Liver (tissue), 9 donors: ENCODE data around the gene NFKB1. TPM values are rescaled to one million over a fixed set of nuclear protein-coding genes. Genes with fewer than 3 reads are reported as not detected.

ENCODE experiments used
- DNase-seq: peaks from one replicate; pipeline ENCODE4 v3.0.0-alpha.2; 2017; ENCODE audit warnings: low spot score
- H3K27ac ChIP-seq, 2 donors: one replicate each; pipeline ENCODE4 v1.7.0; 2013; ENCODE audit warnings: inconsistent platforms in 2 of 2, low read length in 2 of 2, control low read depth in 1 of 2, low read depth in 1 of 2, mild to moderate bottlenecking in 1 of 2
- H3K27me3 ChIP-seq, 4 donors: one replicate each; pipeline versions ENCODE4 v1.6.1 to v1.7.0; 2013; ENCODE audit warnings: low read length in 3 of 4, inconsistent platforms in 1 of 4, mild to moderate bottlenecking in 1 of 4, moderate library complexity in 1 of 4; ENCODE audit not compliant: control insufficient read depth in 4 of 4, insufficient read depth in 4 of 4
- H3K36me3 ChIP-seq, 4 donors: one replicate each; pipeline versions ENCODE4 v1.6.1 to v1.7.0; 2013; ENCODE audit warnings: low read length in 3 of 4, mild to moderate bottlenecking in 3 of 4, low read depth in 1 of 4, moderate library complexity in 1 of 4; ENCODE audit not compliant: control insufficient read depth in 4 of 4, insufficient read depth in 3 of 4
- H3K4me1 ChIP-seq, 4 donors: one replicate each; pipeline versions ENCODE4 v1.6.1 to v1.7.0; 2013; ENCODE audit warnings: low read length in 3 of 4, mild to moderate bottlenecking in 3 of 4, moderate library complexity in 1 of 4; ENCODE audit not compliant: control insufficient read depth in 4 of 4, insufficient read depth in 4 of 4
- H3K4me3 ChIP-seq, 3 donors: one replicate each; pipeline versions ENCODE4 v1.6.1 to v1.7.0; 2013; ENCODE audit warnings: low read length in 3 of 3, control low read depth in 1 of 3, low read depth in 1 of 3, mild to moderate bottlenecking in 1 of 3
- H3K9ac ChIP-seq, 2 donors: one replicate each; pipeline ENCODE4 v1.7.0; 2013; ENCODE audit warnings: low read length in 2 of 2, mild to moderate bottlenecking in 2 of 2, moderate library complexity in 2 of 2, control low read depth in 1 of 2, low read depth in 1 of 2
- H3K9me3 ChIP-seq, 4 donors: one replicate each; pipeline versions ENCODE4 v1.6.1 to v1.7.0; 2013; ENCODE audit warnings: low read length in 3 of 4; ENCODE audit not compliant: control insufficient read depth in 4 of 4
- ATF3 ChIP-seq: IDR thresholded peaks from 2 replicates; pipeline ENCODE4 v1.6.1; 2016; ENCODE audit warnings: antibody characterized with exemption
- CTCF ChIP-seq: fragments of 150-350 bp; IDR thresholded peaks from 2 replicates; pipeline ENCODE4 v1.5.1; 2017; ENCODE audit warnings: improper control_type of control experiment, low read depth, low read length; ENCODE audit not compliant: missing input control
- EGR1 ChIP-seq, 2 donors: IDR thresholded peaks; 2 replicates each; pipeline ENCODE4 v1.6.1; 2016 to 2018; ENCODE audit warnings: antibody characterized with exemption in 2 of 2, low read depth in 2 of 2
- FOXA1 ChIP-seq: IDR thresholded peaks from 2 replicates; pipeline ENCODE4 v1.6.1; 2016; ENCODE audit warnings: antibody characterized with exemption
- FOXA2 ChIP-seq: IDR thresholded peaks from 2 replicates; pipeline ENCODE4 v1.6.1; 2016; ENCODE audit warnings: antibody characterized with exemption
- GABPA ChIP-seq, 2 donors: IDR thresholded peaks in 1 of 2; conservative IDR thresholded peaks in 1 of 2; 2 replicates each; pipeline ENCODE4 v1.6.1; 2016; ENCODE audit warnings: antibody characterized with exemption in 2 of 2, mild to moderate bottlenecking in 1 of 2, moderate library complexity in 1 of 2
- HNF4A ChIP-seq, 2 donors: conservative IDR thresholded peaks; 2 replicates each; pipeline ENCODE4 v1.6.1; 2016; ENCODE audit warnings: antibody characterized with exemption in 2 of 2, mild to moderate bottlenecking in 2 of 2
- HNF4G ChIP-seq: IDR thresholded peaks from 2 replicates; pipeline ENCODE4 v1.6.1; 2016; ENCODE audit warnings: antibody characterized with exemption
- JUND ChIP-seq, 2 donors: IDR thresholded peaks; 2 replicates each; pipeline ENCODE4 v1.6.1; 2016; ENCODE audit warnings: antibody characterized with exemption in 2 of 2
- MAX ChIP-seq: IDR thresholded peaks from 2 replicates; pipeline ENCODE4 v1.6.1; 2016; ENCODE audit warnings: antibody characterized with exemption
- NR2F2 ChIP-seq: IDR thresholded peaks from 2 replicates; pipeline ENCODE4 v1.6.1; 2016; ENCODE audit warnings: antibody characterized with exemption
- RAD21 ChIP-seq, 2 donors: IDR thresholded peaks; 2 replicates each; pipeline ENCODE4 v1.6.1; 2016; ENCODE audit warnings: antibody characterized with exemption in 2 of 2, mild to moderate bottlenecking in 2 of 2
- REST ChIP-seq: IDR thresholded peaks from 2 replicates; pipeline ENCODE4 v1.6.1; 2016; ENCODE audit warnings: antibody characterized with exemption, mild to moderate bottlenecking
- RXRA ChIP-seq, 2 donors: IDR thresholded peaks; 2 replicates each; pipeline ENCODE4 v1.6.1; 2017 to 2018; ENCODE audit warnings: antibody characterized with exemption in 2 of 2, mild to moderate bottlenecking in 1 of 2
- SP1 ChIP-seq: IDR thresholded peaks from 2 replicates; pipeline ENCODE4 v1.6.1; 2018; ENCODE audit warnings: antibody characterized with exemption, mild to moderate bottlenecking
- TAF1 ChIP-seq: conservative IDR thresholded peaks from 2 replicates; pipeline ENCODE4 v1.6.1; 2016; ENCODE audit warnings: antibody characterized with exemption, mild to moderate bottlenecking
- YY1 ChIP-seq: IDR thresholded peaks from 2 replicates; pipeline ENCODE4 v1.6.1; 2016; ENCODE audit warnings: antibody characterized with exemption, mild to moderate bottlenecking
- ZBTB33 ChIP-seq: IDR thresholded peaks from 2 replicates; pipeline ENCODE4 v1.6.1; 2016; ENCODE audit warnings: antibody characterized with exemption
- WGBS: extraction: QIAGEN DNeasy Blood & Tissue Kit; methylation state at CpG from one replicate; pipeline ENCODE4 v1.1.7; 2013; 5-methylcytosine and 5-hydroxymethylcytosine counted together
- polyA plus RNA-seq, 2 donors: library from polyadenylated mRNA; stranded (reverse) in 1 of 2; unstranded in 1 of 2; fragments of 200-250 nt in 1 of 2; fragments of >200 nt in 1 of 2; fragmentation: Nextera tagmentation in 1 of 2; extraction: Ambion mirVana in 1 of 2; gene quantifications; one replicate each; pipeline versions ENCODE4 v1.2.1 to v1.2.3, GENCODE V29; 2013 to 2015
- total RNA-seq, 2 donors: library from RNA; depleted of rRNA; stranded (reverse); fragments of >200 nt; gene quantifications; one replicate each; pipeline ENCODE4 v1.2.3, GENCODE V29; 2014
- donor health status: healthy.
- donor health status: healthy.
- donor health status: healthy.
- donor health status: healthy.
- donor health status: healthy.

NFKB1 gene
- total and polyA plus RNA-seq, 4 donors: 5.1 to 23.0 (median 13.4) TPM

- peak in 1 of 2 donors; percentile 63 for TF ChIP-seq HNF4A (conservative IDR thresholded peaks at IDR 0.05)
- no peak for TF ChIP-seq GABPA (IDR thresholded peaks at IDR 0.05 in 1 of 2, conservative IDR thresholded peaks at IDR 0.05 in 1 of 2)
- peaks cover 0 to 9% (median 5%) of the 10 kb centered on the region in 4 donors for H3K36me3 ChIP-seq
- no peak overlapping the region for H3K27ac ChIP-seq
- no peaks in the 10 kb centered on the region for H3K9me3 ChIP-seq
- H3K4me1 ChIP-seq: peaks cover 0 to under 1% (median 0%) of the 10 kb centered on the region in 4 donors
- H3K9ac ChIP-seq: no peak overlapping the region
- 44% methylated on average over 6 of the region's 6 CpGs for WGBS
- no peak for DNase-seq
- no peak overlapping the region for H3K4me3 ChIP-seq
- no peaks in the 10 kb centered on the region for H3K27me3 ChIP-seq
Observed at GRCh38 chr4:102633100-102633499, 131.9 kb downstream of the NFKB1 start.

GRCh38 chr4:102637391-102637790 lies 136.2 kb downstream of the NFKB1 start:
- DNase-seq: no peak
- 92% methylated on average over 3 of the region's 3 CpGs for WGBS
- TF ChIP-seq ATF3: no peak
- no peak for TF ChIP-seq HNF4G
- no peak for TF ChIP-seq CTCF
- H3K9me3 ChIP-seq: no peaks in the 10 kb centered on the region
- H3K4me1 ChIP-seq: no peaks in the 10 kb centered on the region
- no peaks in the 10 kb centered on the region for H3K27me3 ChIP-seq
- H3K9ac ChIP-seq: no peak overlapping the region
- no peak overlapping the region for H3K4me3 ChIP-seq
- peaks cover 2 to 8% (median 5%) of the 10 kb centered on the region in 4 donors for H3K36me3 ChIP-seq
- H3K27ac ChIP-seq: no peak overlapping the region

GRCh38 chr4:102638621-102639020 lies 137.5 kb downstream of the NFKB1 start:
- H3K27me3 ChIP-seq: no peaks in the 10 kb centered on the region
- H3K4me3 ChIP-seq: no peak overlapping the region
- TF ChIP-seq HNF4G: no peak
- no peak for TF ChIP-seq GABPA (IDR thresholded peaks at IDR 0.05 in 1 of 2, conservative IDR thresholded peaks at IDR 0.05 in 1 of 2)
- no peak for TF ChIP-seq FOXA2
- TF ChIP-seq MAX: no peak
- TF ChIP-seq FOXA1: no peak
- no peak for TF ChIP-seq CTCF
- TF ChIP-seq REST: no peak
- no peak for TF ChIP-seq ZBTB33
- no peak for TF ChIP-seq RAD21 (IDR thresholded peaks at IDR 0.05)
- TF ChIP-seq SP1: no peak
- no peak for TF ChIP-seq EGR1 (IDR thresholded peaks at IDR 0.05; ENCODE audit: low read depth in 2 of 2)
- no peak for TF ChIP-seq NR2F2
- no peak for TF ChIP-seq TAF1
- TF ChIP-seq HNF4A (conservative IDR thresholded peaks at IDR 0.05): no peak
- TF ChIP-seq YY1: no peak
- TF ChIP-seq ATF3: no peak
- TF ChIP-seq RXRA (IDR thresholded peaks at IDR 0.05): no peak
- no peak for TF ChIP-seq JUND (IDR thresholded peaks at IDR 0.05)
- 77% methylated on average over 1 of the region's 1 CpG for WGBS
- peaks cover 2 to 8% (median 5%) of the 10 kb centered on the region in 4 donors for H3K36me3 ChIP-seq
- H3K4me1 ChIP-seq: no peaks in the 10 kb centered on the region
- H3K9ac ChIP-seq: no peak overlapping the region
- DNase-seq: no peak
- H3K27ac ChIP-seq: no peak overlapping the region
- no peaks in the 10 kb centered on the region for H3K9me3 ChIP-seq
